T-helper 2 cell treated with Interferon-gamma antibody and Interleukin-4, amounts not matched to agents 100 ng/mL and 5 ng/mL, for 36 hours (primary cell): Measurements from ENCODE around the gene CNTD1. TPM values are rescaled to one million over a fixed set of nuclear protein-coding genes. Genes with fewer than 3 reads are reported as not detected.

Source experiments
- intact Hi-C: fragments of 100-400 bp; cut with micrococcal nuclease; formaldehyde crosslinking; loops from one replicate; pipeline ENCODE4 v1.15.1; 2023
- total RNA-seq: library from RNA; stranded (reverse); gene quantifications from 2 replicates; pipeline ENCODE4 v1.2.3, GENCODE V29; 2022

CNTD1 gene
- total RNA-seq, 1 donor from 2014 or later: not detected

- intact Hi-C loops: no loop called here
These were observed 19.2 kb upstream of the CNTD1 start for GRCh38 chr17:42779304-42779935.

GRCh38 chr17:42779936-42780850, 18.5 kb upstream of the CNTD1 start, which contains the start of gene WNK4:
Gene WNK4, plus strand, starts transcription at chr17:42780610. Its CDS starts 89 bp downstream, at chr17:42780699.
- intact Hi-C loops: no loop called here

- intact Hi-C loops: no loop called here
These were observed 17.6 kb upstream of the CNTD1 start for GRCh38 chr17:42780851-42781638.

GRCh38 chr17:42781639-42782165, 17.0 kb upstream of the CNTD1 start:
- intact Hi-C loops: no loop called here

- intact Hi-C loops: no loop called here
These were observed 16.2 kb upstream of the CNTD1 start for GRCh38 chr17:42782166-42783061.

- intact Hi-C loops: no loop called here
These were observed 15.4 kb upstream of the CNTD1 start for GRCh38 chr17:42783062-42783790.

- intact Hi-C loops: no loop called here
These were observed 14.9 kb upstream of the CNTD1 start for GRCh38 chr17:42783791-42784138.

GRCh38 chr17:42784409-42784808, 14.3 kb upstream of the CNTD1 start:
- intact Hi-C loops: no loop called here

- intact Hi-C loops: no loop called here
These were observed 13.7 kb upstream of the CNTD1 start for GRCh38 chr17:42784811-42785592.

GRCh38 chr17:42787266-42787665, 11.4 kb upstream of the CNTD1 start:
- intact Hi-C loops: no loop called here

- intact Hi-C loops: no loop called here
These were observed 6.7 kb upstream of the CNTD1 start for GRCh38 chr17:42791948-42792347.

- intact Hi-C loops: no loop called here
These were observed 6.1 kb upstream of the CNTD1 start for GRCh38 chr17:42792545-42792944.

- intact Hi-C loops: no loop called here
These were observed 3.6 kb upstream of the CNTD1 start for GRCh38 chr17:42795061-42795460.

- intact Hi-C loops: no loop called here
These were observed 3.2 kb upstream of the CNTD1 start for GRCh38 chr17:42795465-42795864.

GRCh38 chr17:42796066-42796758, 2.4 kb upstream of the CNTD1 start:
- intact Hi-C loops: no loop called here

GRCh38 chr17:42797067-42798007, 1.3 kb upstream of the CNTD1 start:
- intact Hi-C loops: loop anchor here (1.0 kb wide), 2 partner anchors 24 to 27 kb away; partner anchors contain the start of genes BECN1 and VPS25

- intact Hi-C loops: loop anchor here (1.0 kb wide), 2 partner anchors 25 to 26 kb away; partner anchors contain the start of genes BECN1 and VPS25
These were observed 664 bp upstream of the CNTD1 start for GRCh38 chr17:42798011-42798382.
